ENCODE measurements around the gene NKAIN4.

The NKAIN4 gene

DNA sequence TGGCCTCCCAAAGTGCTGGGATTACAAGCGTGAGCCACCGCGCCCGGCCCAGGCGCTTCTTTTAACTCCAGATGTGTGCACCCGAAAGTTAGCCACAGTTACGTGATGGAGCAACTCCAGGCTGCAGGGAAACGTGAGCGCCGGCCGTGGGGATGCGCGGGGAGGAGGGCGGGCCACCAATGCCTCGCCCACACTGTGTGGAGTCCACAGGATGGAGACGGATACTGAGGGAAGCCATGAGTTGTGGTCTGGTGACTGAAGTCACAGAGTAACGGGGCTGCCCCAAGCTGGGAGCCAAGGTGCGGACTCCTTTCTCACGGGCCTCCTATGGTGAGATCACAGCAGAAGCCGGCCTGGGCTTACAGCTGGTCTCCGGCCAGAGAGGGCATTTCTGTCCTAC, 61.5 kb downstream of the NKAIN4 start:
- peaks cover 11% of the 10 kb centered on the region for H3K4me1 ChIP-seq (ENCODE audit: control insufficient read depth, insufficient read depth, low read length)
- DNase-seq (ENCODE audit: low read depth): no peak
- no peak overlapping the region for H3K4me3 ChIP-seq (ENCODE audit: low read length)
- peaks cover 19% of the 10 kb centered on the region for H3K36me3 ChIP-seq (ENCODE audit: control insufficient read depth, insufficient read depth, low read length, severe bottlenecking)
- H3K27me3 ChIP-seq (replicated peaks; ENCODE audit: control insufficient read depth, insufficient read depth, low read length): peaks cover 7% of the 10 kb centered on the region
- no peaks in the 10 kb centered on the region for H3K9me3 ChIP-seq (ENCODE audit: control insufficient read depth, low read length)
- H3K9ac ChIP-seq (ENCODE audit: low read length): no peak overlapping the region

DNA sequence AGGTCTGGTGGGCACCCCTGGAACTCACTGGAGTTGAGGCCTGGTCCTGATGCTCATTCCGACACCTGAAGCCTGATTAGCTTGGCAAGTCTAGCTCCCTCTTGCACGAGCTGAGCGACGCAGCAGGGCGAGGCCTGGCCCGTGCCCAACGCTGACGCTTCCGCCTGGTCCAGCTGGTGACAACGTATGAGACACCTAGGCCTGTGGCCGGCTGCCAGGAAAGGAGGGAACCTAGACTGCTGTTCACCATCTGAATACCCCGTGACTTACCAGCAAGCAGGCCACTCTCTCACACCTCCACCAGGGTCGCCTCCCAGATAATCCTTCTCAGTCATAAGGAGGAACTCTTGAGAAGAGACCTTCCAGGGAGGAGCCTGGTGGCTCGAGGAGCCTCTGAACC, 62.9 kb downstream of the NKAIN4 start:
- H3K36me3 ChIP-seq (ENCODE audit: control insufficient read depth, insufficient read depth, low read length, severe bottlenecking): peaks cover 15% of the 10 kb centered on the region
- H3K4me1 ChIP-seq (ENCODE audit: control insufficient read depth, insufficient read depth, low read length): peaks cover 4% of the 10 kb centered on the region
- peaks cover 7% of the 10 kb centered on the region for H3K27me3 ChIP-seq (replicated peaks; ENCODE audit: control insufficient read depth, insufficient read depth, low read length)
- no peak overlapping the region for H3K9ac ChIP-seq (ENCODE audit: low read length)
- H3K9me3 ChIP-seq (ENCODE audit: control insufficient read depth, low read length): no peaks in the 10 kb centered on the region
- no peak for DNase-seq (ENCODE audit: low read depth)
- H3K4me3 ChIP-seq (ENCODE audit: low read length): no peak overlapping the region

DNA sequence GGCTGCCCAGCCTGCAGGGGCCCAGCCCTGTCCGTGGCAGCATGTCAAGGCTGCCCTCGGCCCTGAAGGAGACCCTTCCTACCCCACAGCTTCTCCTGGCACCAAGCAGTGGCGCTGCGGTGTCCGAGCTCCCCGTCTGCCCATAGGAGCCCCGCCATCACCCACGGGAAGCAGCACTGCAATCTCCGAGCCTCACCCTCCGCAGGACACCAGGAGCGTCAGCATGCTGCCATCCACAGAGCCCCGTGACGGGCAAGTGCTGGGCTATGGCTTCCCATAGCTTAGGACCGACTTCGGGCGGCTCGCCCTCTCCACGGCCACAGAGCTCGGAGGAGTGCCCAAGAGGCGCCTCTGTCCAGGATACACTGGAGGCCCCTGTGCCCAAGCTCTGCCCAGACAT, 63.4 kb downstream of the NKAIN4 start:
- peaks cover 12% of the 10 kb centered on the region for H3K36me3 ChIP-seq (ENCODE audit: control insufficient read depth, insufficient read depth, low read length, severe bottlenecking)
- no peak for DNase-seq (ENCODE audit: low read depth)

More for the DNA sequence above, 63.4 kb downstream of the NKAIN4 start:
- peaks cover 4% of the 10 kb centered on the region for H3K4me1 ChIP-seq (ENCODE audit: control insufficient read depth, insufficient read depth, low read length)
- no peaks in the 10 kb centered on the region for H3K9me3 ChIP-seq (ENCODE audit: control insufficient read depth, low read length)
- H3K4me3 ChIP-seq (ENCODE audit: low read length): no peak overlapping the region
- peaks cover 7% of the 10 kb centered on the region for H3K27me3 ChIP-seq (replicated peaks; ENCODE audit: control insufficient read depth, insufficient read depth, low read length)
- no peak overlapping the region for H3K9ac ChIP-seq (ENCODE audit: low read length)
